Left lung (tissue), 10 donors: Measurements from ENCODE around the gene PLA2G15. TPM values are rescaled to one million over a fixed set of nuclear protein-coding genes. Genes with fewer than 3 reads are reported as not detected.

Source experiments
- ATAC-seq: fragments of 200-7000 bp; cut with Tn5 transposase; one replicate; pipeline ENCODE4 v1.9.1; 2020; ENCODE audit warnings: moderate library complexity
- DNase-seq, 4 donors: peaks; one replicate each; pipeline ENCODE4 v3.0.0-alpha.2; 2013 to 2020
- H3K27ac ChIP-seq, 2 donors: fragments of 200-600 bp; sonication (generic) in 1 of 2; one replicate each; pipeline versions ENCODE4 v1.5.0 to v1.8.0; 2020 to 2021
- H3K27me3 ChIP-seq, 2 donors: fragments of 200-600 bp; sonication (generic) in 1 of 2; one replicate each; pipeline versions ENCODE4 v1.5.0 to v1.8.0; 2020 to 2021
- H3K36me3 ChIP-seq, 2 donors: fragments of 200-600 bp; sonication (generic) in 1 of 2; one replicate each; pipeline versions ENCODE4 v1.5.0 to v1.8.0; 2020 to 2021
- H3K4me1 ChIP-seq, 2 donors: fragments of 200-600 bp; one replicate each; pipeline ENCODE4 v1.8.0; 2021
- H3K4me3 ChIP-seq, 2 donors: fragments of 200-600 bp; sonication (generic) in 1 of 2; one replicate each; pipeline versions ENCODE4 v1.5.0 to v1.8.0; 2020 to 2021; ENCODE audit warnings: mild to moderate bottlenecking in 1 of 2
- H3K9me3 ChIP-seq, 2 donors: fragments of 200-600 bp; sonication (generic) in 1 of 2; one replicate each; pipeline versions ENCODE4 v1.5.0 to v1.8.0; 2020 to 2021
- CTCF ChIP-seq, 2 donors: fragments of 200-600 bp; sonication (generic) in 1 of 2; IDR thresholded peaks; one replicate each; pipeline versions ENCODE4 v1.5.0 to v1.8.0; 2021; ENCODE audit warnings: antibody characterized with exemption in 2 of 2
- intact Hi-C, 2 donors: fragments of 100-400 bp; cut with DNase I; formaldehyde crosslinking; loops; one replicate each; pipeline versions ENCODE4 v1.11.2 to v1.14.2; 2022
- polyA plus RNA-seq, 6 donors: library from polyadenylated mRNA; unstranded; fragments of 120-200 nt; gene quantifications; one replicate each; pipeline ENCODE4 v1.2.1, GENCODE V29; 2013; ENCODE audit not compliant: insufficient read length in 6 of 6
- total RNA-seq, 2 donors: library from RNA; stranded (reverse); fragmentation: NEBNext Ultra II Directional; extraction: Animal tissue kit (Norgen Biotek cat#: 25700); gene quantifications; one replicate each; pipeline ENCODE4 v1.2.1, GENCODE V29; 2021
- donor health status: DM: no; HTN: yes; CAD: no.
- donor health status: DM: no; HTN: no; CAD: no.

The PLA2G15 gene
- total and polyA plus RNA-seq, 8 donors: 10.9 to 35.1 (median 12.3) TPM

GRCh38 chr16:68244481-68244902, 681 bp upstream of the PLA2G15 start:
- Histone ChIP-seq H3K36me3 (peaks cover 0 to 5% of the 10 kb centered on the region in 2 donors), H3K27ac (peak overlapping the region in 1 of 2 donors; percentile 63), H3K4me1 (peaks cover 13 to 48% of the 10 kb centered on the region in 2 donors), H3K9me3 (no peaks in the 10 kb centered on the region), H3K4me3 (peak overlapping the region; percentile 88 to 92), H3K27me3 (no peaks in the 10 kb centered on the region)
- DNase-seq: no peak
- no peak for TF ChIP-seq CTCF (IDR thresholded peaks at IDR 0.05)
- intact Hi-C loops: no loop called here
- ATAC-seq: no peak

- ATAC-seq (no peak), DNase-seq (no peak)
- Histone ChIP-seq H3K27me3 (no peaks in the 10 kb centered on the region), H3K4me1 (peaks cover 13 to 39% of the 10 kb centered on the region in 2 donors), H3K4me3 (peak overlapping the region; percentile 88 to 92), H3K27ac (no peak overlapping the region), H3K36me3 (peaks cover 0 to 21% of the 10 kb centered on the region in 2 donors), H3K9me3 (no peaks in the 10 kb centered on the region)
- TF ChIP-seq CTCF (IDR thresholded peaks at IDR 0.05): no peak
- intact Hi-C loops: no loop called here
These were observed 948 bp downstream of the PLA2G15 start for GRCh38 chr16:68246121-68246520.

- Histone ChIP-seq H3K27ac (peak overlapping the region in 1 of 2 donors; percentile 40), H3K9me3 (no peaks in the 10 kb centered on the region), H3K4me3 (peak overlapping the region in 1 of 2 donors; percentile 92), H3K4me1 (peaks cover 13 to 39% of the 10 kb centered on the region in 2 donors), H3K36me3 (peaks cover 0 to 26% of the 10 kb centered on the region in 2 donors), H3K27me3 (no peaks in the 10 kb centered on the region)
- ATAC-seq (no peak), DNase-seq (no peak)
- no peak for TF ChIP-seq CTCF (IDR thresholded peaks at IDR 0.05)
- intact Hi-C loops: no loop called here
These were observed 1.5 kb downstream of the PLA2G15 start for GRCh38 chr16:68246666-68247065.

- Histone ChIP-seq H3K36me3 (peaks cover 0 to 33% of the 10 kb centered on the region in 2 donors), H3K9me3 (no peaks in the 10 kb centered on the region), H3K4me1 (peaks cover 13 to 39% of the 10 kb centered on the region in 2 donors), H3K27ac (peak overlapping the region; percentile 1 to 40), H3K27me3 (no peaks in the 10 kb centered on the region), H3K4me3 (peak overlapping the region in 1 of 2 donors; percentile 92)
- DNase-seq (peak in 1 of 4 donors; percentile 56), ATAC-seq (peak; percentile 19)
- TF ChIP-seq CTCF (IDR thresholded peaks at IDR 0.05): no peak
- intact Hi-C loops: no loop called here
These were observed 2.2 kb downstream of the PLA2G15 start for GRCh38 chr16:68247400-68247799.

GRCh38 chr16:68247932-68248331, 2.8 kb downstream of the PLA2G15 start:
- intact Hi-C loops: no loop called here
- no peak overlapping the region for H3K4me3 ChIP-seq
- ATAC-seq (no peak), DNase-seq (no peak)
- no peaks in the 10 kb centered on the region for H3K9me3 ChIP-seq
- H3K4me1 ChIP-seq: peaks cover 13 to 39% of the 10 kb centered on the region in 2 donors
- no peak for TF ChIP-seq CTCF (IDR thresholded peaks at IDR 0.05)
- H3K27me3 ChIP-seq: no peaks in the 10 kb centered on the region
- H3K36me3 ChIP-seq: peaks cover 0 to 38% of the 10 kb centered on the region in 2 donors
- H3K27ac ChIP-seq: peak overlapping the region; percentile 1 to 40
